OCI-LY1 (cell line): ENCODE results near the gene DISP1.

Experiments
- H2AFZ ChIP-seq: fragments of 200-600 bp; sonication (generic), shearing (Covaris generic); 2 replicates; pipeline ENCODE4 v1.6.0; 2014; ENCODE audit warnings: antibody characterized with exemption, mild to moderate bottlenecking, low read length
- H3F3A ChIP-seq: fragments of 200-600 bp; sonication (generic), shearing (Covaris generic); 2 replicates; pipeline ENCODE4 v1.6.0; 2014; ENCODE audit warnings: mild to moderate bottlenecking, antibody characterized with exemption, low read length, moderate library complexity; ENCODE audit not compliant: insufficient read depth
- H3K27ac ChIP-seq: fragments of 200-600 bp; sonication (generic); 2 replicates; pipeline ENCODE4 v1.5.1; 2014; ENCODE audit warnings: low read length, mixed run types, mild to moderate bottlenecking, low read depth; ENCODE audit not compliant: poor library complexity, severe bottlenecking
- H3K27me3 ChIP-seq: fragments of 200-600 bp; sonication (generic); 2 replicates; pipeline ENCODE4 v1.6.0; 2014; ENCODE audit warnings: antibody characterized with exemption, mild to moderate bottlenecking, low read length, moderate library complexity; ENCODE audit not compliant: insufficient read depth
- H3K36me3 ChIP-seq: fragments of 200-600 bp; sonication (generic); 2 replicates; pipeline ENCODE4 v1.6.1; 2014; ENCODE audit warnings: mild to moderate bottlenecking, antibody characterized with exemption, low read length, moderate library complexity, mixed read lengths; ENCODE audit not compliant: insufficient read depth
- H3K4me1 ChIP-seq: fragments of 200-600 bp; sonication (generic); 2 replicates; pipeline ENCODE4 v1.5.1; 2014; ENCODE audit warnings: mild to moderate bottlenecking, low read length, moderate library complexity; ENCODE audit not compliant: insufficient read depth, severe bottlenecking
- H3K4me2 ChIP-seq: fragments of 200-600 bp; sonication (generic), shearing (Covaris generic); 2 replicates; pipeline ENCODE4 v1.6.1; 2014; ENCODE audit warnings: low read length
- H3K4me3 ChIP-seq: fragments of 200-600 bp; sonication (generic); 2 replicates; pipeline ENCODE4 v1.5.1; 2014; ENCODE audit warnings: low read length, low read depth, mild to moderate bottlenecking, mixed read lengths; ENCODE audit not compliant: poor library complexity, severe bottlenecking
- H3K79me2 ChIP-seq: fragments of 200-600 bp; shearing (Covaris generic); 2 replicates; pipeline ENCODE4 v1.6.1; 2016; ENCODE audit warnings: mixed run types, low read length, mixed read lengths; ENCODE audit not compliant: insufficient read depth
- H3K9ac ChIP-seq: fragments of 200-600 bp; sonication (generic), shearing (Covaris generic); 2 replicates; pipeline ENCODE4 v1.6.1; 2014; ENCODE audit warnings: mild to moderate bottlenecking, low read length, mixed read lengths
- H3K9me2 ChIP-seq: fragments of 200-600 bp; sonication (generic), shearing (Covaris generic); 2 replicates; pipeline ENCODE4 v1.6.1; 2014; ENCODE audit warnings: low read depth, mild to moderate bottlenecking, low read length, mixed read lengths
- H3K9me3 ChIP-seq: fragments of 200-600 bp; shearing (Covaris generic); 2 replicates; pipeline ENCODE4 v1.6.1; 2014; ENCODE audit warnings: low read length, mixed read lengths
- H4K20me1 ChIP-seq: fragments of 200-600 bp; sonication (generic), shearing (Covaris generic); 2 replicates; pipeline ENCODE4 v1.6.0; 2016; ENCODE audit warnings: mild to moderate bottlenecking, low read length; ENCODE audit not compliant: insufficient read depth
- CTCF ChIP-seq: fragments of 200-600 bp; sonication (generic), shearing (Covaris generic); IDR thresholded peaks from 2 replicates; pipeline ENCODE4 v1.5.1; 2017; ENCODE audit warnings: mild to moderate bottlenecking, antibody characterized with exemption, low read length, moderate library complexity, mixed read lengths
- EZH2 ChIP-seq: fragments of 200-600 bp; sonication (generic), shearing (Covaris generic); IDR thresholded peaks from 2 replicates; pipeline ENCODE4 v1.8.0; 2017; ENCODE audit warnings: borderline replicate concordance, mixed run types, mild to moderate bottlenecking, antibody characterized with exemption, low read length, moderate library complexity, mixed read lengths

Gene DISP1

GRCh38 chr1:222801067-222801466, 13.8 kb upstream of the DISP1 start:
- Histone ChIP-seq H3K4me1 (no peaks in the 10 kb centered on the region), H3K9me2 (no peaks in the 10 kb centered on the region), H3K27ac (no peak overlapping the region), H2AFZ (no peak overlapping the region), H3K79me2 (no peaks in the 10 kb centered on the region), H4K20me1 (no peaks in the 10 kb centered on the region), H3K9me3 (no peaks in the 10 kb centered on the region), H3F3A (no peaks in the 10 kb centered on the region), H3K4me3 (no peak overlapping the region), H3K27me3 (0 out of 2 replicates have a peak, but pooled peaks cover 6% of the 10 kb centered on the region), H3K9ac (no peak overlapping the region), H3K4me2 (no peak overlapping the region), H3K36me3 (no peaks in the 10 kb centered on the region)
- TF ChIP-seq EZH2 (no peak), CTCF (no peak)

- Histone ChIP-seq H3K36me3 (no peaks in the 10 kb centered on the region), H3K27ac (no peak overlapping the region), H4K20me1 (no peaks in the 10 kb centered on the region), H3K4me1 (peaks cover 19% of the 10 kb centered on the region), H2AFZ (no peak overlapping the region), H3K9ac (no peak overlapping the region), H3K9me2 (no peaks in the 10 kb centered on the region), H3F3A (no peaks in the 10 kb centered on the region), H3K4me2 (no peak overlapping the region), H3K79me2 (no peaks in the 10 kb centered on the region), H3K9me3 (no peaks in the 10 kb centered on the region), H3K27me3 (no peaks in the 10 kb centered on the region; the same call in 1 of the 2 replicates), H3K4me3 (no peak overlapping the region)
- TF ChIP-seq CTCF (no peak), EZH2 (no peak)
These were observed 3.2 kb upstream of the DISP1 start for GRCh38 chr1:222811671-222812070.

GRCh38 chr1:222813866-222814535, 838 bp upstream of the DISP1 start:
- peak overlapping the region; percentile 78 for H3K4me3 ChIP-seq
- H3K4me2 ChIP-seq = peak overlapping the region; percentile 81
- no peaks in the 10 kb centered on the region for H3K36me3 ChIP-seq
- H3K9ac ChIP-seq = peak overlapping the region; percentile 81; the same call in 1 of the 2 replicates
- H3K27ac ChIP-seq = no peak overlapping the region
- H3K9me3 ChIP-seq = no peaks in the 10 kb centered on the region
- no peaks in the 10 kb centered on the region for H4K20me1 ChIP-seq
- peak overlapping the region; percentile 97 for H2AFZ ChIP-seq
- no peaks in the 10 kb centered on the region for H3F3A ChIP-seq
- TF ChIP-seq CTCF = no peak
- H3K27me3 ChIP-seq = no peaks in the 10 kb centered on the region
- no peaks in the 10 kb centered on the region for H3K79me2 ChIP-seq
- H3K9me2 ChIP-seq = no peaks in the 10 kb centered on the region
- H3K4me1 ChIP-seq = peaks cover 19% of the 10 kb centered on the region
